Forelimb muscle (tissue), 1 donor: ENCODE results near the gene ESRRA. TPM values are rescaled to one million over a fixed set of nuclear protein-coding genes. Genes with fewer than 3 reads are reported as not detected.

ENCODE experiments used
- polyA plus RNA-seq: library from polyadenylated mRNA; unstranded; fragments of 120-200 nt; gene quantifications from one replicate; pipeline ENCODE4 v1.2.1, GENCODE V29; 2013; ENCODE audit not compliant: insufficient read length

The ESRRA gene
- polyA plus RNA-seq, 1 donor = 35.5 TPM

Other genes starting within 250 kb of the ESRRA start
- 68.0 TPM for gene MACROD1, start 139.4 kb upstream of the ESRRA start, polyA plus RNA-seq
- 137 TPM for gene STIP1, start 119.4 kb upstream of the ESRRA start, polyA plus RNA-seq
- gene FERMT3, start 98.8 kb upstream of the ESRRA start, polyA plus RNA-seq = 7.4 TPM
- gene TRPT1, start 79.3 kb upstream of the ESRRA start, polyA plus RNA-seq = 69.1 TPM
- gene NUDT22, start 79.2 kb upstream of the ESRRA start, polyA plus RNA-seq = 19.8 TPM
- 65.1 TPM for gene DNAJC4, start 75.0 kb upstream of the ESRRA start, polyA plus RNA-seq
- gene VEGFB, start 70.9 kb upstream of the ESRRA start, polyA plus RNA-seq = 94.3 TPM
- gene FKBP2, start 64.4 kb upstream of the ESRRA start, polyA plus RNA-seq = 43.2 TPM
- gene PPP1R14B, start 58.6 kb upstream of the ESRRA start, polyA plus RNA-seq = 192 TPM
- 9.7 TPM for gene PLCB3, start 54.0 kb upstream of the ESRRA start, polyA plus RNA-seq
- 27.5 TPM for gene BAD, start 20.9 kb upstream of the ESRRA start, polyA plus RNA-seq
- 22.0 TPM for gene GPR137, start 19.7 kb upstream of the ESRRA start, polyA plus RNA-seq
- not detected for gene KCNK4, start 14.2 kb upstream of the ESRRA start, polyA plus RNA-seq
- gene CATSPERZ, start 5.2 kb upstream of the ESRRA start, polyA plus RNA-seq = not detected
- gene TRMT112, start 12.0 kb downstream of the ESRRA start, polyA plus RNA-seq = 154 TPM
- 133 TPM for gene PRDX5, start 12.6 kb downstream of the ESRRA start, polyA plus RNA-seq
- gene CCDC88B, start 34.7 kb downstream of the ESRRA start, polyA plus RNA-seq = 3.9 TPM
- gene RPS6KA4, start 53.6 kb downstream of the ESRRA start, polyA plus RNA-seq = 12.3 TPM